Bronchial epithelial cell (primary cell): ENCODE results near the gene SPAG16. TPM values are rescaled to one million over a fixed set of nuclear protein-coding genes. Genes with fewer than 3 reads are reported as not detected.

Source experiments
- DNase-seq: peaks from one replicate; pipeline ENCODE4 v3.0.0-alpha.2; 2010; ENCODE audit warnings: low read depth
- FAIRE-seq: peaks from 2 replicates; lab custom pipeline; 2011; peaks lifted over from hg19 to GRCh38; lab: Jason Lieb, UNC
- H3K27me3 ChIP-seq: 2 replicates; pipeline ENCODE4 v1.5.1; 2011; ENCODE audit warnings: low read length; ENCODE audit not compliant: control insufficient read depth, insufficient read depth
- H3K36me3 ChIP-seq: 2 replicates; pipeline ENCODE4 v1.5.1; 2011; ENCODE audit warnings: low read length; ENCODE audit not compliant: control insufficient read depth, insufficient read depth
- H3K4me3 ChIP-seq: 2 replicates; pipeline ENCODE4 v1.5.1; 2011; ENCODE audit warnings: mild to moderate bottlenecking, low read depth, low read length, control low read depth
- CTCF ChIP-seq: IDR thresholded peaks from 2 replicates; pipeline ENCODE4 v1.5.1; 2011; ENCODE audit warnings: mild to moderate bottlenecking, moderate library complexity, low read length, control low read depth, inconsistent platforms; ENCODE audit not compliant: insufficient read depth, severe bottlenecking
- total RNA-seq: library from RNA; depleted of rRNA; stranded (reverse); fragments of >200 nt; gene quantifications from 2 replicates; pipeline ENCODE4 v1.2.1, GENCODE V29; 2014

SPAG16 gene
- total RNA-seq, 1 donor from 2014 or later, result 10.8 TPM

DNA sequence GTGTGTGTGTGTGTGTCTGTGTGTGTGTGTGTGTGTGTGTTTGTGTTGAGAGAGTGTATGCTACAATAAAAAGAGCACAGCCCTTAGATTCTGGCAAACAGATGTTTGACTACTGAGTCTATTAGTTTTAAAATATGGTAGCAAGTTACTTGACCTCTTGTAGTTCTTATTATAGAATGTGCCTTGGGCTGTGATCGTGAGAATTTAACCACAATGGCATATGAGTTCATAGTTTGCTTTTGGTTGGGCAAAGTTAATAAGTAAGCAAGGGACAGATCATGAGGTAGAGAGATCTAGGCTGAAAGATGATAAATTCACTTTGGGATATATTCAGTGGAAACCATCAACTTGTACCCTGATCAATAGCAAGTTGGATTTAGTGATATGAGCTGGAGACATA lies 792.3 kb downstream of the SPAG16 start:
- DNase-seq (no peak), FAIRE-seq (no peak)
- H3K27me3 ChIP-seq, result no peaks in the 10 kb centered on the region
- no peak for TF ChIP-seq CTCF
- H3K36me3 ChIP-seq, result no peaks in the 10 kb centered on the region
- no peak overlapping the region for H3K4me3 ChIP-seq

GRCh38 chr2:214077727-214078126 lies 793.5 kb downstream of the SPAG16 start:
- no peak for TF ChIP-seq CTCF
- DNase-seq, result no peak

DNA sequence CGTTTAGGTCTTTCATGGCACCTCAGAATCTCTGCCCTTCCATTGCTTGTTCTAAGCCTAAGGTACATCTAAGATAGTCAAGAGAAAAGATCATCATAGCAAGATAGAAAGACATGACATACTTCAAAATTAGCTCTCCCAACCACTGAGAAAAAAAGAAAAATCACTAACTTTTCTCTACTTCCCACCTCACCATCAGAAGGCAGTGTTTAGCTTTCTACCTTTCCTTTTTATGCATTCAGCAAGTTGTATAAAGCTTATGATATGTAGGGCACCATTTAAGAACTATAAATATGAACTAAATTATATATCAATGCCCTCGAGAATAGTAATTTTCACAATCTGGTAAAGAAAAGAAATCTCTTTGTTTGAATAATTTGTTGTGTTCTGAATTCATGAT lies 794.8 kb downstream of the SPAG16 start:
- no peaks in the 10 kb centered on the region for H3K36me3 ChIP-seq
- DNase-seq (peak; percentile 7), FAIRE-seq (no peak)
- H3K27me3 ChIP-seq, result no peaks in the 10 kb centered on the region
- no peak overlapping the region for H3K4me3 ChIP-seq
- no peak for TF ChIP-seq CTCF

More at GRCh38 chr2:214077727-214078126, 793.5 kb downstream of the SPAG16 start:
- no peaks in the 10 kb centered on the region for H3K36me3 ChIP-seq
- no peaks in the 10 kb centered on the region for H3K27me3 ChIP-seq
- H3K4me3 ChIP-seq, result no peak overlapping the region
- no peak for FAIRE-seq

- no peak for TF ChIP-seq CTCF
- no peak overlapping the region for H3K4me3 ChIP-seq
- FAIRE-seq, result no peak
- DNase-seq, result no peak
- H3K36me3 ChIP-seq, result no peaks in the 10 kb centered on the region
- H3K27me3 ChIP-seq, result no peaks in the 10 kb centered on the region
These were observed 804.3 kb downstream of the SPAG16 start for GRCh38 chr2:214088536-214088935.

DNA sequence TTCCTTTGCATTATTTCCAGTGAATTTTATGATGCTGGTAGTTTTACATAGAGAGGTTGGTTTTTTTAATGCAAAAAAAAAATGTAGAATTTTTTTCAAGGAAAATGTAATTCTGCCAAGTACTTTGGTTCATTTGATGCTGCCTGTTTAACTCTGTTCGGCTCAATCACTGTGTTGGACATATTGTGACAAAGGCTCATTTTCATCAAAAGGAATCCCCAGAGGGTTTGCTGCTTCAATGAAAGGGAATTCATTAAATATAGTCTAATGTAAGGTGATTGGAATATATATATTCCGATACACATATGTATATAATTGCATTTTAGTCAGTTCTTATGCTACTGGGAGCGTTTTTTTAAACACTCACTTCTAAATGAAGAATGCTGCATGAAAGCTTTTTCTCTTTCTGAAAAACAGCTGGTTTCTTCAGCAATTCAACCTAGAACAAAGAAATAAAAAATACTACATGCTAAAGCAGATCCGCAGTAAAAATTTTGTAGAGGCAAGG lies 812.0 kb downstream of the SPAG16 start:
- DNase-seq (no peak), FAIRE-seq (no peak)
- no peaks in the 10 kb centered on the region for H3K27me3 ChIP-seq
- no peak overlapping the region for H3K4me3 ChIP-seq
- no peaks in the 10 kb centered on the region for H3K36me3 ChIP-seq
- TF ChIP-seq CTCF, result no peak

DNA sequence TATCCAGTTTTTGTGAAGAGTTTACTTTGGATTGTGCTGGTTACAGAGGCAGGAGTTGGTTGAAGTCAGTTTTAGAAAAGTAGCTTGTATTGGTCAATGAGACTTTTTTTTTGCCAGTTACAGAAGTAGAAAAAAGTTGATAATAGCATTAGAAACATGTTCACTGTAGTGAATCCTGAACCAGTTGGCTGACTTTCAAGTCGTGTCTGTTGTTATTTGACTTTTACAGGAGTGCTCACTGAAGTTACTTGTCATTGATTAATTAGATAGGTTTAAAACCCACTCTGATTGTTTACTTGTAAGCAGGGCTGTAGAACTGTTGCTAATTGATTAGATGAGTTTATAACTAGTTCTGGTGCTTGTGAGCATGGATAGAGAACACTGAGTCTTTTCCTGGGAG lies 814.5 kb downstream of the SPAG16 start:
- FAIRE-seq (no peak), DNase-seq (no peak)
- H3K27me3 ChIP-seq, result no peaks in the 10 kb centered on the region
- H3K4me3 ChIP-seq, result no peak overlapping the region
- TF ChIP-seq CTCF, result no peak
- H3K36me3 ChIP-seq, result no peaks in the 10 kb centered on the region
